CD4-positive, alpha-beta T cell treated with Interferon gamma for 1 hour (primary cell): ENCODE results near the gene F13A1.

Experiments used
- DNase-seq: peaks from one replicate; pipeline ENCODE4 v3.0.0-alpha.2; 2020

The F13A1 gene

DNA sequence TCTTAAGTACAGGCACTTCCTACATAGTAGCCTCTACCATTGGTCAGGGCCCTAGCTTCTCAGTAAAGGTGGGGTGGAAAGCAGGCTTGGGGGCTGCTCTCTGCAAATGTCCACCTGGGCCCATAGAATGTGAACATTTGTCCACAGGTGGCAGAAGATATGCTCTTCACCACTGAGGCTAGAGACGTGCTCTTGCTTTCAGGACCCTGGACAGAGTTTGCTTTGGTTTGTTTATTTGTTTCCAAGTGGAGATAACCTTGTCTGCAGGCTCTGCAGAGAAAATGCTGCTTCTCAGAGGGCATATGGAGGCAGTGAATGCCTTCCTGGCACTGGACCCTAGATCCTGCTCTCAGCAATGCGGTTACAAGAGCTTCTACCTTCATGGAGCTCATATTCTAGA is 129.0 kb downstream of the F13A1 start:
- no peak for DNase-seq

- DNase-seq: no peak
Observed at GRCh38 chr6:6180684-6181083, 139.8 kb downstream of the F13A1 start.

DNA sequence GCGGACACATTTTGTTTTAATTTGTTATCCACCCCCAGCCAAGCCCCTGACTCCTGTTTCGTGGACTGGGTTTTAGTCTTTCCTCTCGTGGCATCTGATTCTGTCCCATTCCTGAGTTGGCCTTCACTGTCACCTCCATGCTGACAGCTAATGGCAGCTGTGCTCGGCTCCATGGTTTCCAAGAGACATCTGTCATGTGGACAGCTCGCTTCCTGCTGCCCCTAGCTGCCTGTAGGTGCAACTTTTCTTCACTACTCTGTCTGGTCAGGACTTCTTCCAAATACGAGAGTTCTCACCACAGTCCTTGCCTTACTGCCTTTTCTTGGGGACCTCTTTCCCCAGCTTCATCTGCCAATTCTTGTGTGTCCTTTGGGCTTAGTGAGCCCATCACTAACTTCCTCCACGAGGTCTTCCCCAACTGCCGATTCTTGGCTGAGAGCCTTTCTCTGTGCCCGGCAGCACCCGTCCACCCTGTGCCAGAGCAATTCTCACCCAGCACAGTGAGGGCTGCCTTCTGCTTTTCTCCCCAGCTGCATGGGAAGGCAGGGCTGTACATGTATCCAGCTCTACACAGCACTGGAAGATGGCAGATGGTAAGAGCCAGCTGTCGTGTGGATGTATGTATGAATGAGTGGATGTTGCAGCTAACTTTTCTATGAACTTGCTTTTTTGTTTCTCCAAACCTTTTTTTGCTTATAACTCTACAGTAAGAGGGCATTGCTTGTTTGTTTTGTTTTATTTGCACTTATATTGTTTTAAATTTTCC is 140.4 kb downstream of the F13A1 start:
- no peak for DNase-seq

- DNase-seq: no peak
Observed at GRCh38 chr6:6178795-6179194, 141.7 kb downstream of the F13A1 start.

GRCh38 chr6:6177754-6178153 is 142.7 kb downstream of the F13A1 start:
- no peak for DNase-seq

DNA sequence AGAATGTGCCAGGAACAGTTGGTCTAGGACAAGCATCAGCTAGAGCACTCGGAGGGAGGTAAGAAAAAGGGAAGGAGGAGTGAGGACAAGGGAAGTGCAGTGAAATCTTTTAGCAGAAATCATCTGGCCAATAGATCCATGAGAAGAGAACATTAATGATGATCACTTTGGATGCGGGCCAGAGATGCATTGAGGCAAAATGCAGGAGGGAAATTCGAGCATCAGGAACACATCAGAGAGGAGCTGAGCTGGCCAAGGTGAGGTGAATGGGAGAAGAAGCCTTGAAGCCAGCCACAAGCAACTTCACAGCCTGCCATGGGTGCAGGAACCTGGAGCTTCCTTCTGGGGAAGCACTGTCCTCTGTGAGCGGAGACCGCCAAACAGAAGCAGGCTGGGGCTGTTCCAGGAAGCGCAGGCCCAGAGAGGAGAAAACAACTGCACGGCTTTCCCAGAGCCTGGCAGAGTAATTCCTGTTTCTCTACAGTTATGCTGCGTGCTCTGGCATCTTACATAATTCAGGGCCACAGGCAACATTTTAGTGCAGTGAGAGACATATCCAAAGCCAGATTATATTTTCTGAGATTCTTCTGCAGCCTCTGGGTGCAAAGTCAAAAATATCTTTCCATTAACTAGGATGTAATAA is 143.8 kb downstream of the F13A1 start:
- DNase-seq: no peak

DNA sequence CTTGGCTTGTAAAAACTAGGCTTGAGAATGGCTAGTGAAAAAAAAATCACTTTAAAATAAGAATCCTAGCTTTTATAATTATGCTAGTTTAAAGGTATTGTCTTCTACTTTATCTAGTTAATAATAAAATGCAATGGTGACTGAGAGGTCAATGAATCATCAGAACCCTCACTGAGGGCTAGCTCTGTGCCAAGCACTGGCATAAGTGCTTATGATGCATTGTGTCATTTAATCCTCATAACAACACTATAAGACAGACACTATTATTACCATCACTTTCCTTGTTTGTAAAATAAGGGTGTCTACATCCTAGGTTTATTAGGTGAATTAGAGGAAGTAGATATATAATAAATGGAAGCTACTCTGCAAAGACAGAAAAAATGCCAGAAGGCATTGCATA is 144.3 kb downstream of the F13A1 start:
- DNase-seq: no peak

- DNase-seq: no peak
Observed at GRCh38 chr6:6169141-6169540, 151.3 kb downstream of the F13A1 start.

GRCh38 chr6:6166064-6166463 is 154.4 kb downstream of the F13A1 start:
- DNase-seq: no peak

DNA sequence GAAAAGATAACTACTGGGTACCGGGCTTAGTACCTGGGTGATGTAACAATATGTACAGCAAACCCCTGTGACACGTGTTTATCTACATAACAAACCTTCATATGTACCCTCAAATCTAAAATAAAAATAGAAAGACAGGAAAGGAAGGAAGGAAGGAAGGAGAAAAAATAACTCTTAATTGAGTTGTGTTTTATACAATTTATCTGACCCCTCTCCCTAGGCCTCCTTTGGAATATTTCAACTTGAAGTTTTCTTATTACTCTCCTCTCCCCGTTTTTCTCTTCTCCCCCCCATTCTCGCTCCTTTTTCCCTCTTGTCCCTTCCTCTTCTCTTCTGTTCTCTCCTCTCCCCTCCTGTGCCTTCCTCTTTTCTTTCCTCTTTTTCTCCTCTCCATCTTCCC is 156.1 kb downstream of the F13A1 start:
- DNase-seq: no peak

DNA sequence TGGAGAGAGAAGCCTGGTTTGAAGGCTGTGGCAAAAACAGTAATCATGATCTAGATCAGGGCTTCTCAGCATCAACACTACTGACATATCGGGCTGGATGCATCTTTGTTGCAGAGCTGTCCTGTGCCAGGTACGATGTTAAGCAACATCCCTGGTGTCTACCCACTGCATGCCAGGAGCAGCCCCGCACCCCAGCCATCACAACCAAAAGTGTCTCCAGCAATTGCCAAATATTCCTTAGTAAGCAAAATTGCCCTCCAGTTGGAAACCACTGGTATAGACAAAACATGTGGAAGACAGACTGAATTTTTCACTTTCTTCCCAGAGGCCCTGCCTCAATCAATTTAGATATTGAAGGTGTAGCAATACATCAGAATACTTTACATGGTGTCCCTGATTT is 166.1 kb downstream of the F13A1 start:
- no peak for DNase-seq

- no peak for DNase-seq
Observed at GRCh38 chr6:6152060-6152459, 168.4 kb downstream of the F13A1 start.

GRCh38 chr6:6148192-6148815 is 172.2 kb downstream of the F13A1 start:
- no peak for DNase-seq

- DNase-seq: no peak
Observed at GRCh38 chr6:6131492-6132109, 188.9 kb downstream of the F13A1 start.

DNA sequence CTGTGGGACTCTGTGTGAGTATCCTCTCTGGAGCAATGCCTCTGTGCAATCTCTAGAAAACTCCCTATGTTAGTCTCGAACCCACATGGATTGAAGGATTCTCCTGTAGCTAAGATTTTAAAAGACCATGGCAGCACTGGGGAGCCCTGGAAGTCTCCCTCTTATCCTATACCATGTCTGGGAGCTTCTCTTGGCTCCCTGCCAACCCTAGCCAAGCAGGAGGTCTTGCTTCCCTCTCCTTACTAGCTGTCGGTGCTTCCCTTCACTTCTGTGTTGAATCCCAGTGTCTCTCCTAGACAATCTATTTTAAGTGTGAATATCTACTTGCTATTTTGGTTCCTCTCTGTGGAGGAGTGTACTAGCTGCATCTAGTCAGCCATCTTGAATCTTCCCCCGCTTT is 195.0 kb downstream of the F13A1 start:
- no peak for DNase-seq

DNA sequence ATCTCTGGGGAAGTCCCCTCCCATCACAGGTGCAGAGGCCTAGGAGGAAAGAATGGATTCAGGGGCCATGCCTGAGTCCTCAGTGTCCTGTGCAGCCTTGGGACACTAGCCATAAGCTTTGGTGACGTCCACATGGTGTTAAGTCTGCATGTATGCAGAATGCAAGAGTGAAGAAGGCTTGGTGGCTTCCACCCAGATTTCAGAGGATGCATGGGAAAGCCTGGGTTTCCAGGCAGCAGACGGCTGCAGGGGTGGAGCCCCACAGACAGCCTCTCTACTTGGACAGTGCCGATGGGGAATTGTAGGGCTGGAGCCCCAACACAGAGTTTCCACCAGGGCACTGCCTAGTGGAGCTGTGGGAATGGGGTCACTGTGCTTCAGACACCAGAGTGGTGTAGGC is 196.7 kb downstream of the F13A1 start:
- no peak for DNase-seq

DNA sequence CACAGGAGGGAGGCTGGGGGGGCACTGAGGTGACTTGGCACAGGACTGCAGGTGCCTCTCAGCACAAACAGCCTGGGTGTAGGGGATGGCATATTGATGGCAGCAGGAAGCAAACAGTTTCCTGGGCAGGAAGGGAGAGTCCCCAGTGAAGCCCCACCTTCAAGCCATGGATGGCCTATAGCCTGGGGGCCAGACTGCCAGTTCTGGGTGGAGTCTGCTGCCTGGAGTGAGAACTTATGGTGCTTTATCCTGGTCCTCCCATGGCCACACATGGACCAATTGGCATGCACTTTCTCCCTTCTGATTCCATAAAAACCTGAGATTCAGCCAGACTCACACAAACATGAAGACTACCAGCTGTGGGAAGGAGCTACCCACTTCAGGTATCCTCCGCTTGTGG is 198.5 kb downstream of the F13A1 start:
- no peak for DNase-seq

- DNase-seq: no peak
Observed at GRCh38 chr6:6105472-6106036, 214.9 kb downstream of the F13A1 start.
